WTC11 (cell line): ENCODE measurements around the gene UCP3. TPM values are rescaled to one million over a fixed set of nuclear protein-coding genes. Genes with fewer than 3 reads are reported as not detected.

Experiments used
- ATAC-seq: fragments of 200-7000 bp; cut with Tn5 transposase; 2 replicates; pipeline ENCODE4 v1.10.0; 2021; ENCODE audit warnings: mild to moderate bottlenecking, moderate library complexity
- CTCF ChIA-PET: fragments of 300-600 bp; sonication (Branson Sonifier 250); formaldehyde crosslinking; loops from one replicate; lab custom pipeline; 2021; ENCODE audit warnings: antibody characterized with exemption; lab: Charles Lee
- POLR2A ChIA-PET: fragments of 350-600 bp; sonication (Branson Sonifier 250); formaldehyde crosslinking; loops from one replicate; lab custom pipeline; 2021; ENCODE audit warnings: antibody characterized with exemption; lab: Charles Lee
- DNase-seq: peaks from one replicate; pipeline ENCODE4 v3.0.0; 2021; ENCODE audit warnings: low spot score
- H3K27ac Mint-ChIP-seq: 2 replicates; pipeline ENCODE4 v1.8.0; 2021; ENCODE audit warnings: mixed read lengths
- H3K27me3 Mint-ChIP-seq: 2 replicates; pipeline ENCODE4 v1.8.0; 2021; ENCODE audit warnings: low read depth, mild to moderate bottlenecking, moderate library complexity, mixed read lengths
- H3K36me3 Mint-ChIP-seq: 2 replicates; pipeline ENCODE4 v1.8.0; 2021; ENCODE audit warnings: mixed read lengths
- H3K4me1 Mint-ChIP-seq: 2 replicates; pipeline ENCODE4 v1.8.0; 2022; ENCODE audit warnings: mixed read lengths
- H3K4me3 Mint-ChIP-seq: 2 replicates; pipeline ENCODE4 v1.8.0; 2021; ENCODE audit warnings: mild to moderate bottlenecking, moderate library complexity, mixed read lengths
- H3K9me3 Mint-ChIP-seq: 2 replicates; pipeline ENCODE4 v1.8.0; 2021; ENCODE audit warnings: mixed read lengths
- ATF3 ChIP-seq: sonication (generic); formaldehyde crosslinking; conservative IDR thresholded peaks from 2 replicates; pipeline ENCODE4 v1.8.1; 2022; ENCODE audit warnings: mild to moderate bottlenecking, missing genetic modification reagents
- ATF6 ChIP-seq: sonication (generic); formaldehyde crosslinking; IDR thresholded peaks from 2 replicates; pipeline ENCODE4 v1.8.1; 2023; ENCODE audit warnings: mild to moderate bottlenecking, missing genetic modification reagents
- GABPB1 ChIP-seq: sonication (generic); formaldehyde crosslinking; IDR thresholded peaks from 2 replicates; pipeline ENCODE4 v1.8.1; 2023; ENCODE audit warnings: mild to moderate bottlenecking, missing genetic modification reagents
- IRF1 ChIP-seq: sonication (generic); formaldehyde crosslinking; IDR thresholded peaks from 2 replicates; pipeline ENCODE4 v1.8.0; 2023; ENCODE audit warnings: missing genetic modification reagents
- MAX ChIP-seq: sonication (generic); formaldehyde crosslinking; IDR thresholded peaks from 2 replicates; pipeline ENCODE4 v1.8.0; 2022; ENCODE audit warnings: mild to moderate bottlenecking, missing genetic modification reagents
- NR1H2 ChIP-seq: sonication (generic); formaldehyde crosslinking; IDR thresholded peaks from 2 replicates; pipeline ENCODE4 v1.9.0; 2021; ENCODE audit warnings: mild to moderate bottlenecking, moderate library complexity, missing genetic modification reagents
- PRDM15 ChIP-seq: sonication (generic); formaldehyde crosslinking; IDR thresholded peaks from 2 replicates; pipeline ENCODE4 v1.8.0; 2022; ENCODE audit warnings: missing genetic modification reagents
- ZNF281 ChIP-seq: sonication (generic); formaldehyde crosslinking; IDR thresholded peaks from 2 replicates; pipeline ENCODE4 v1.8.0; 2023; ENCODE audit warnings: mild to moderate bottlenecking, missing genetic modification reagents
- ZNF317 ChIP-seq: sonication (generic); formaldehyde crosslinking; IDR thresholded peaks from 2 replicates; pipeline ENCODE4 v1.8.1; 2023; ENCODE audit warnings: low read depth, mild to moderate bottlenecking, moderate library complexity, missing genetic modification reagents, borderline replicate concordance
- ZNF423 ChIP-seq: fragments of 250-450 bp; sonication (Bioruptor Pico); IDR thresholded peaks from 2 replicates; pipeline ENCODE4 v2.1.2; 2022; ENCODE audit warnings: mild to moderate bottlenecking, moderate library complexity
- ZNF532 ChIP-seq: fragments of 250-450 bp; sonication (Bioruptor Pico); IDR thresholded peaks from 2 replicates; pipeline ENCODE4 v1.9.0; 2021; ENCODE audit warnings: mild to moderate bottlenecking, borderline replicate concordance
- ZSCAN18 ChIP-seq: fragments of 250-450 bp; sonication (Bioruptor Pico); IDR thresholded peaks from 2 replicates; pipeline ENCODE4 v2.1.2; 2022; ENCODE audit warnings: mild to moderate bottlenecking, moderate library complexity
- total RNA-seq: library from RNA; stranded (reverse); gene quantifications from 3 replicates; pipeline ENCODE4 v1.2.3, GENCODE V29; 2021

UCP3 gene
- total RNA-seq, 1 experiment from 2014 or later: 0.55 TPM

GRCh38 chr11:74022546-74022945 lies 13.7 kb upstream of the UCP3 start (continued):
- no peak for TF ChIP-seq ATF3 (CRISPR knock-in tag)
- no peak for TF ChIP-seq NR1H2
- no peak for TF ChIP-seq ZNF532 (CRISPR knock-in tag)
- TF ChIP-seq PRDM15 (CRISPR knock-in tag): no peak

GRCh38 chr11:74021998-74022397 lies 13.1 kb upstream of the UCP3 start:
- Mint-ChIP-seq H3K27me3 (no peaks in the 10 kb centered on the region), H3K4me1 (peaks cover 6% of the 10 kb centered on the region), H3K4me3 (no peak overlapping the region), H3K27ac (no peak overlapping the region), H3K9me3 (no peaks in the 10 kb centered on the region), H3K36me3 (peaks cover 5% of the 10 kb centered on the region; the same call in 1 of the 2 replicates)
- CTCF ChIA-PET: no interaction called here
- ATAC-seq: no peak
- no peak for TF ChIP-seq IRF1 (CRISPR knock-in tag)
- POLR2A ChIA-PET: no interaction called here
- DNase-seq: no peak

GRCh38 chr11:74020539-74020938 lies 11.7 kb upstream of the UCP3 start:
- ATAC-seq: no peak
- H3K27ac Mint-ChIP-seq: no peak overlapping the region
- no peaks in the 10 kb centered on the region for H3K9me3 Mint-ChIP-seq
- H3K36me3 Mint-ChIP-seq: peaks cover 4% of the 10 kb centered on the region
- H3K4me3 Mint-ChIP-seq: no peak overlapping the region
- H3K4me1 Mint-ChIP-seq: peaks cover 6% of the 10 kb centered on the region
- H3K27me3 Mint-ChIP-seq: no peaks in the 10 kb centered on the region
- CTCF ChIA-PET: interaction anchor here (1.2 kb wide), 1 partner anchor 10 kb away, joined by 3 read pairs; no protein-coding TSS in a partner anchor
- no peak for DNase-seq
- POLR2A ChIA-PET: no interaction called here
- TF ChIP-seq GABPB1 (CRISPR knock-in tag) (no peak), ZNF317 (CRISPR knock-in tag) (no peak), MAX (CRISPR knock-in tag) (no peak), ATF6 (no peak), PRDM15 (CRISPR knock-in tag) (no peak), ZSCAN18 (CRISPR knock-in tag) (no peak), ZNF423 (CRISPR knock-in tag) (no peak), ZNF281 (CRISPR knock-in tag) (no peak)
